Measurements from ENCODE around the gene PRCP.
A peak's percentile ranks its signal among the peaks of the same experiment; 100 is the strongest.

Gene PRCP

DNA sequence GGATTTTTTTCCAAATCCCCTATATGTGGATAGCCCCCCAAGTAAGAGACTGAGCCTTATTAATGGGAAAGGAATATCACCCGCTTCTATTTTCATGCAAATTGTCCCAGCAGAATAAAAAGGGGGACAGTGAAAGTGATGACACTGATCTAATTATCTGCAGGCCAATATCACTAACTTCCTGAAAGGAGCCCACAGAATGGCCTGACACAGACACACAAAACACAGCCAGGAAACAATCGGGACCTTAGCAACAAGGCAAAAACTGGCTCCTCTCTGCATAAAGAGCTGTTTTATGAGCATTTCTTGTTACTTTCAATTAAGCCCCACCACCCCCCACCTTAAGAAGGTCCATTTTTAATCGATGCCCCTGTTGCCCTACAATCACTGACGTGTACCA lies 112.2 kb downstream of the PRCP start:
- no peak for DNase-seq (ENCODE audit: low spot score)
- no peak for FAIRE-seq

- DNase-seq (ENCODE audit: low spot score) (no peak), FAIRE-seq (no peak)
These were observed 113.4 kb downstream of the PRCP start for GRCh38 chr11:82786836-82787235.

DNA sequence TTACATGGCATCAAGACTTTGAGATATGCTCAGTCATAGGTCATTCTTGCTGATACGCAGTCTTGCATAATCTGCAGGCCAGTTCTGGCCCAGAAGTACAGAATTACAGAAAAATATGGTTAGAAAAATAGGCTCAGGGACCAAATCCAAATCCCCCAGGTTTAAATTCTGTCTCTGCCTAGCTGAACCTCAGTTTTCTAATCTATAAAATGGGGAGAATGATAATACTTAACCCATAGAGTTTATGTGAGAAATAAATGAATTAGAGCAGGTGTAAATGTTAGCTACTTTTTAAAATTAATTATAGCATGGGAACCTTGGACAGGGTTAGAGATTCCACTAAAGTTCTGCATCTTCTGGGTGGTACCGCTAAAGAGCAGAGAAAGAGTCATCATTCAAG lies 114.2 kb downstream of the PRCP start:
- FAIRE-seq (no peak), DNase-seq (ENCODE audit: low spot score) (no peak)

DNA sequence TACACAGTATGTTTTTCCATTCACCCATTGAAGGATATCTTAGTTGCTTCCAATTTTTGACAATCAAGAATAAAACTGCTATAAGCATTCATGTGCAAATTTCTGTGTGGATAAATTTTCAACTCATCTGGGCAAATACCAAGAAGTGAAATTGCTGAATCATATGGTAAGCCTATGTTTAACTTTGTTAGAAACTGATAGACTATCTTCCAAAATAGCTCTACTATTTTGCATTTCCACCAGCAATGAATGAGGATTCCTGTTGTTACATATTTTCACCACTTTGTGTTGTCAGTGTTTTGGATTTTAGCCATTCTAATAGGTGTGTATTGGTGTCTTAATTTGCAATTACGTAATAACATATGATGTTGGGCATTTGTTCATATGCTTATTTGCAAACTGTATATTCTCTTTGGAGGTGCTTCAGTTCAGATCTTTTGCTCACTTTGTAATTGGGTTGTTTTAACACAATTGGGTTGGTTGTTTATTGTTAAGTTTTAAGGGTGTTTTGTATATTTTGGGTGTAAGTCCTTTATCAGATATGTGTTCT lies 117.3 kb downstream of the PRCP start:
- DNase-seq (ENCODE audit: low spot score) (no peak), FAIRE-seq (no peak)

DNA sequence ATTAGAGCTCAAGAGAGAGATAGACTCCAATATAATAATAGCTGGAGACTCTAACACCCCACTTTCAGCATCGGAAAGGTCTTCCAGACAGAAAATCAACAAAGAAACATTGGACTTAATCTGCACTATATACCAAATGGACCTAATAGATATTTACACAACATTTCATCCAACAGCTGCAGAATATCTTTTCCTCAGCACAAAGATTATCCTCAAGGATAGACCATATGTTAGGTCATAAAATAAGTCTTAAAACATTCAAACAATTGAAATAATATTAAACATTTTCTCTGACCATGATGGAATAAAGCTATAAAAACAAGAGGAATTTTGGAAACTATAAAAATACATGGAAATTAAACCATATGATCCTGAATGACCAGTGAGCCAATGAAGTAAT lies 121.5 kb downstream of the PRCP start:
- no peak for DNase-seq (ENCODE audit: low spot score)
- no peak for FAIRE-seq

DNA sequence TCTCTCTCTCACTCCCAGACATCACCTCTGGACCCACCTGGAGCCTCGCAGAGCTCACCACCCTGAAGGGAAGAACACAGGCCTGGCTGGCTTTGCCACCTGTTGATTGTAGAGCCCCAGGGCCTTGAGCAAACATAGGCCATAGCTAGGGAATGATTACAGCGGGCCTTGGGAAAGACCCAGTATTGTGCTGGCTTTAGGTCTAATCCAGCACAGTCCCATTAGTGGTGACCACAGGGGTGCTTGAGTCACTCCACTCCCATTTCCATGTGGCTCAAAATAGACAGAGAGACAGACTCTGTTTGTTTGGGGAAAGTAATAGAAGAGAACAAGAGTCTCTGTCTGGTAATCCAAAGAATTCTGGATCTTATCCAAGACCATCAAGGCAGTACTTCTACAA lies 123.9 kb downstream of the PRCP start:
- DNase-seq (ENCODE audit: low spot score) = no peak
- no peak for FAIRE-seq

GRCh38 chr11:82775736-82776346 lies 124.4 kb downstream of the PRCP start:
- no peak for FAIRE-seq
- DNase-seq (ENCODE audit: low spot score) = peak; percentile 28

DNA sequence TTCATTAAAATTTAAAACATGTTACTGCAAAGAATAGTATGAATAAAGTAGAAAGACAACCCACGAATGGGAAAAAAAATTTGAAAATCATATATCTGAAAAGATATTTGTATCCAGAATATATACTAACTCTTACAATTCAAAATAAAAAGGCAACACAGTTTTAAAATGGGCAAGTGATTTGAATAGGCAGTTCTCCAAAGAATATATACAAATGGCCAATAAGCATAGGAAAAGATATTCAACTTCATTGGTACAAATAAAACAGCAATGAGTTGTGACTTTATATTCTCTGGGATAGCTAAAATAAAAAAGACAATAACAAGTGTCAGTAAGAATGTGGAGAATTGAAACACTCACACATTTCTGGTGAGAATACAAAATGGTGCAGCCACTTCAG lies 125.0 kb downstream of the PRCP start:
- DNase-seq (ENCODE audit: low spot score) = no peak
- no peak for FAIRE-seq
